Stimulated activated naive CD4-positive, alpha-beta T cell (primary cell): Measurements from ENCODE around the gene SSBP3.
"Not testable (repeated sequence)": the region's sequence is repeated elsewhere in the genome, so short reads cannot be mapped to it uniquely, and the experiment has no call there.

ENCODE experiments used
- DNase-seq, 6 experiments: peaks; one replicate each; lab custom pipeline; 2025; lab: John Stamatoyannopoulos, UW

Gene SSBP3

DNA sequence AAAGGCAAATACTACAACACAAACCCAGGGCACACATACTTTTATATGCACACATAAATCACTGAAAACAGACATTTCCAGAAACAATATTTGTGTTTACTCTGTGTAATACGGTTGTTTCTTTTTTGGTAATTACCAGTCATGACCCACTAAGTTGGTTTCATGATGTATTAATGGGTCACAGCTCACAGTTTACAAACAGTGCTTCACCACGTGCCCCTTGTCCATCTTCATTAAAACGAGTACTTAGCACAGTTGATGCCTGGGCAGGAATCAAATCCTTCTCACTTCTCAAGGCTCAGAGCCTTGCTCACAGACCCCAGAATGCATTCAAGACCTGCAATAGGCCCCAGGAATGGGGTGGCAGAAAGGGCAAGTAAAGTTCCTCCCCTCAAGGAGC lies 13.8 kb downstream of the SSBP3 start:
- no peak for DNase-seq

DNA sequence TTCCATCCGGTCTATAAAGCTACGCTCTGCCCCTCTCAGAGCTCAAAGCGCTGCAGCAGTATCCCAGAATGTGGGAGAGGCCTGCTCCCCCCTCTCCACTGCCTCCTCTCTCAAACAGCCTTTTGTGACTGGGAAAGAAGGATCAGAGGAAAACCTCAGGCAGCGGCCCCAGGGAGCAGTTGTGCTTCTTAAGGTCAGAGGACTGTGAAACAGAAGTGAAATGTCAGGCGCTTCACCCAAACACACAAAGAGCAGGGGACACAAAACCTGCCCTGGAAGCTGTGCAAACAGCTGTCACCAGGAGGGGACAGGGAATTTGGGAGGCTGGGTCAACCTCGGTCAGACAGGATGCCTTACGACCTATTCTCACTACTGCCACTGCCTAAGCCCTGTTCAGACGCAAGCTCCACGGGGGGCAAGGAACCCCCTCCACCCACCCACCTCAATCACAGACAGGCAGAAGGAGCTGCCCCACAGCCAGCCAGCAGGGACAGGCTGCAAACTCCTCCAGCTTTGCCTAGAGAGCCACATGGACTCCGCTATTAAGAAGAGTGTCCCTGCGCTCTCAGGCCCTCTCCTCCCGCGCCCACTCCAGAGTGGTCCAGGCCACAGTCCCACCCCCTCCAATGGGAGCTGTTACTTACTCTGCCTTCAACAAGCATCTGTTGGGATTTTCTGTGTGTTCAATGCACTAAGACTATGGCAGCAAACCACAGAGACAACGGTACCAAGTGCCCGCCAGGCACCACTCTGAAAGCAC lies 14.6 kb downstream of the SSBP3 start:
- no peak for DNase-seq

DNA sequence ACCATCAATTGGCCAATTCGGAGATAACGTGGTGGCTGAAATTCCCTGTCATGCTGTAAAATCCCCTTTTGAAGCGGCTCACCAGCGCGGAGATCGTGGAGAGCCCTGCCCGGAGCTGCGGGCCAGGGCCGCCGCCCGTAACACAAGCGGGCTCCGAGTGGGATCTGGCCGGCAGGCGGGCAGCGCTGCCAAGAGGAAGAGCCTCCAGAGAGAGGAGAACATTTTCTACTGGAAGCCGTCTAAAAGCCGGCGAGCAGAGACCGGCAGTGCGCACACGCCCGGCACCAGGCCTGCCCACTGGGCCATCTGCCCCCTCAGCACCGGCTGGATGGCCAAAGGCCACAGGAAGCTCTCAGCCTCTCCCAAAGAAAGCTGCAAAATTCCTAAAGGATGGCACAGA lies 15.5 kb downstream of the SSBP3 start:
- DNase-seq = no peak

DNA sequence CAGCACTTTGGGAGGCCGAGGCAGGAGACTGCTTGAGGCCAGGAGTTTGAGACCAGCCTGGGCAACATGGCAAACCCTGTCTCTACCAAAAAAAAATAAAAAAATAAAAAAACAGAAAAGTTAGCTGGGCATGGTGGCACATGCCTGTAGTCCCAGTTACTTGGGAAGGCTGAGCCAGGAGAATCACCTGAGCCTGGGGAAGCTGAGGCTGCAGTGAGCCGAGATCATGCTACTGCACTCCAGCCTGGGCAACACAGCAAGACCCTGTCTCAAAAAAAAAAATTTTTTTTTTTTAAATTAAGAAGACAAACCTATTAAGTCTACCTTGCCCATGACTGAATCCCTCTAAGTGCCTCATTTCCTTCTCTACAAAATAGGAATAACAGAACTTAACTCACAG lies 16.6 kb downstream of the SSBP3 start:
- DNase-seq = not testable (repeated sequence)

DNA sequence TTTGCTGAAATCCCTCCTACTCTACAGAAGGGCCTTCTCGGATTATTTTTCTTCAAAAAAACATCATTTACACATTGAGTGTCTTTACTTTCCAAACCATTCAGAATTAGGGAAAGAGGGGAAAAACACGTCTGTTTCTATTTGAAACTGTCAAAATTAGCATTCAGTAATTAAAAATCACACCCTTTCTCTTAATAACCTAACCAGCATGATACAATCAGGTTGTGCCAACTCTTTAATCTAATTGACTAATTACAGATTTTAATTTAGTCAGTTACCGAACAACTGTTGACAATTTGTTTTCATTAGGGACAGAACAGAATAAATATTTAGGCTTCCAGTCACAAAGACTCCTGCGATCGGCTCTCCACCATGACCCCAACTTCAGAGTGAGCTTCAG lies 18.8 kb downstream of the SSBP3 start:
- no peak for DNase-seq

DNA sequence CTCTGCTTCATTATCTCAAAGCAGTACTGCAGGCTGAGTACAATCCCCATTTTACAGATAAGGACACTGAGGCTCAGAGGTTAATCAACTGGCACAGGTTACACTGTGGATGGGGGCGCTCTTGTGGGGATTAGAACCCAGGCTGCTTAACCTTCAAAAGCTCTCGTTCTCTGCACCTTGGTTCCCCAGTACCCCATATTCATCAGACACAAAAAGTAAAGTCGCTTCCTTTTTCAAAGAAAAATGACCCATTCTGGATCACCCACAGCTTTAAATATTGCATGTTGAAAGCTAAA lies 20.5 kb downstream of the SSBP3 start:
- no peak for DNase-seq

DNA sequence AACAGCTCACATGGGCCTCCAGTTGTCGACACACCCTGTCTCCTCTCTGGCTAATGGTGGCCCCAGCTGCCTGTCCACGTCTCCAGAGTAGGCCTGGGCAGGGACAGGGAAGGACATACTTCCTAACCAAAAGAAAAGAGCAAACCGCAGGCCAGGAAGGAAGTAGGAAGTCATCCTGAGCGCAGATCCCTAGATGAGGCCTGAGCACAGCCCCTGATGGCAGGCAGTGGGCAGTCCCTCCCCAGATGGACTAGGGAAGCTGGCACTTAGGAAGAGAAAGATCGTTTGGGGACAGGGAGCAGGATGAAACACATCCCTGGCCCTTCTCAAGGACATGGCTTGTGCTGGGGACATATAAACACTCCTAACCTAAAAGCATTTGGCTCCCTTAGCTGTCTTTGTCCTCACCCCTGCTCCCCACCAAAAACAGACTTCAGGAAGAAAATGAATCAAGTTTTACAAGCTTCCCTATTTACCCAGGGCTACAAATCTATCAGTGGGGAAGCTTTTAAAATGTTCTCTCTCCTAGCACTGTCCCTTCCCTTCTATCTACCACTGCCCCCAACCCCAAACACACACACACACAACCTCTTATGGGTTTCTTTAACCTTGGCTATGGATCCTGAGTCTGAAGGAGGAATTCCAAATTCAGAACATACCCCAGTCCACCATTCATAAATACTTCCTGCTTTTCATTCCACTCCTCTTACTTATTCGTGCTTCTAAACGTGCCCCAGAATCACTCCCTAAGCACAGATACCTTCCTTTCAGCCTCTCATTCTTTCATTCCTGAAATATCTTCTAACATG lies 21.1 kb downstream of the SSBP3 start:
- no peak for DNase-seq

DNA sequence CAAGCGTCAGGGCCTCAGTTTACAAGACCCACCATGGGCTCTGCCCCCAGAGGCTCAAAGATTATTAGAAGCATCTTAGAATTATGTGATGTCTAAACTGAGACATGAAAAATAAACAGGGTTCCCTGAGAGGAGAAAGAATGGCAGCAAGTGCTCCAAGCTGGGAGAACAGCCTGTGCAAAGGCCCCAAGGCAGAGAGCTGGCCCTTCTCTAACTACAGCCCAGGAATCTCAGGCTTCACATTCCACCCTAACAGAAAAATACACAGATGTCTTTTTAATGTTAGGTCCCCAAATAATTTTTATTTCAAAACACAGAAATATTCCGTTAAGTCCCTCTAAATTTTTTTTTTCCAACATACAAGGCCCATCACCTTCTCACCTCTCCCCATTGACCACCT lies 21.7 kb downstream of the SSBP3 start:
- no peak for DNase-seq

DNA sequence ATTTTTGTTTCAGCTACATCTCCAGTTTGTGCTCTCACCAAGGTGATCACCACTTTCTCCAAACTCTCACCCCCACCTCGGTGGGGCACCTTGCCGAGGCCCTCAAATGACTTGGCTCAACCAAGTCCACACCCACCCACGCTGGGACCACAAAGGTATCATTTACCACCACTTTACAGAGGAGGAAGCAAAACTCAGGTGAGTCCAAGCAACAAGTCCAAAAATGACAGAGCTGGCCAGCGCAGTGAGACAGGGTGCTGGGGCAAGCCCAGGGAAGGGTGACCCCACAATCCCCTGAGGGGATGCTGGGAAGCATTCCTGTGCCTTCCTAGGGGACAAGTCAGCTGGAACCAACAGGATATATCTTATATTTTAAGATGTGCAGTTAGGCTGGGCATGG lies 24.7 kb downstream of the SSBP3 start:
- no peak for DNase-seq

DNA sequence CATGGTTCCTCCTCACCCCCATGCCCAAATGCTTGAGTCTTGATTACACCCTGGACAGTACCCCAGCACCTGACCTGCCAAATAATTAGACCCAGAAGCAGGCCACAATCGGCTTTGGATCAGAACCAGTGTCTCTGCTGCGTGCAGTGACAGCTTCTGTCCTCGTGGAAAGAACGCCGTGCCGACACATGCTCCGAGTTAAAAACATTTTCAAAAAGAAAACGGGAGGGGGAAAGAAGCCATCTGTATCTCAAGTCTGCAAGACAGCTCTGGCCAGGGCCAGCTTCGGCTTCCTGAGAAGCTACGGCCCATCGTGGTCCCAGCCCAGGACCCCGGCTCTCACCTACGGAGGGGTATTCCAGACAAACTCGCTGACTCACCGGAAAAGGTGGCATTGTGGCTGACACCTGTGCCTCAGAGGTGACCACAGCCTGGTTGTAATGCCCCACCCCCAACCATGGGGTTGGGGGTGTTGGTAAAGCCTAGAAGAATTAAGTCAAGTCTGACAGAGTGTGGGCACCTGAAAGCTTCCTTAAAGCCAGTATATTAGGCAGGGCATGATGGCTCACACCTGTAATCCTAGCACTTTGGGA lies 25.8 kb downstream of the SSBP3 start:
- DNase-seq = no peak

DNA sequence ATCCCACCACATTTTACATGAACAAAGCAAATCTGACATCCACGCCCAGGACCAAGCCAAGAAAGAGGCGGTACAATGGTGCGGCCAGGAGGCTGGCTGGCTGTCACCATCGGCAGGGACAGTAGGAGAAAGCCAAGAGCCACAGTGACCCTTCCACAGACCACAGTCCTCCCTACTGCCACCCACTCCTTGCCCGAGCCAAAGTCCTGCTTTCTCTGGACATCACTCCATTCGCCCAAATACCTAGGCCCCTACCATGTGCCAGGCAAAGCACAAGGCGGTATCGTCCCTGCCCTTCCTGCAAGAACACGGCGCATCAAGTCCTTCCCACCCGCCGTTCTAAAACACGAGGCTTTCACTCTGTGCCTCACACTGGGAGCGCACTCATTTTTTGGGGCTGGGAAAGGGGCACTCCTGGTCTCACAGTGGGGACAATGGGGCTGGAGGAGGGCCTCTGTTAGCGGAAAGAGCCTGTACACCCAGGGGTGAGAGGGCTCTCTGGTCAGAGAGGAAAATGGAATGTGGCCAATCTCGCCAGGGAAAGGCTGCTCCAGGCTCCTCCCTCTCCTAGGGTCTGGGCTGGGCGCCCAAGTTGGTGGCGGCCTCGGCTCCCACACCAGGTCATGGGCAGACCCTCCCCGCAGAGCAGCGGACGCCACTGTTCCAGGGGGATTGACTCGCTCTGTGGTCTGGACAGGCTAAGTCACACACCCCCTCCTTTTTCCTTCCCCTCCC lies 26.5 kb downstream of the SSBP3 start:
- DNase-seq = no peak

DNA sequence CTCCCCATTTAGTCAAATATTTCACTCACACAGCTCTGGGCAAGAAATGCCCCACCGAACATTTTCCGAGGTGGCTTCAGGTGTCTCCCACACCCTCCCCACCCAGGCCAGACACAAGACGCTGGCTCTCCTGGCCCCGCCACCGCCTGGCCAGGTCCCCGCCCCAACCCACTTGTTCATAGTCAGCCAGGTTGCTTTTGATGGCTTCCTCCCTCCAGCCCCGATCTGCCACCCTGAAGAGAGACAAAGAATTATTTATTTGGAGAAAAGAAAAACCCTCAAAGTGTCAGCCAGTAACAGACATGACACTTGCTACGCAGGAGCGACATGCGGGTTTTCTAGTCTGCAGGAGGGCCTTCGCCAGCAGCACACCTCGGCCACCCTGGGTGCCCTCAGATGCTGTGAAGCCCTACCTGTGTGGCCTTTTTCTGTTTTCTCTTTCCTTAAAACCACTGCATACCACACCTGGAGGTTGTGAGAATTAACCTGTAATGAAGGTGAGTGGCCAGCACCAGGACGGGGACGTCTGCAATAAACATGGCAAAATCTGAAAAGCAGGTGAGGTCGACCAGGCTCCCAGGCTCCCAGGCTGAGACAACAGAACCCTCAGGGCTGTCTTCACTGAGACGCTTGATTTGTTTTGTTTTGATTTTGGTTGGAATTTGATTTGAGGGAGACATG lies 27.2 kb downstream of the SSBP3 start:
- no peak for DNase-seq

DNA sequence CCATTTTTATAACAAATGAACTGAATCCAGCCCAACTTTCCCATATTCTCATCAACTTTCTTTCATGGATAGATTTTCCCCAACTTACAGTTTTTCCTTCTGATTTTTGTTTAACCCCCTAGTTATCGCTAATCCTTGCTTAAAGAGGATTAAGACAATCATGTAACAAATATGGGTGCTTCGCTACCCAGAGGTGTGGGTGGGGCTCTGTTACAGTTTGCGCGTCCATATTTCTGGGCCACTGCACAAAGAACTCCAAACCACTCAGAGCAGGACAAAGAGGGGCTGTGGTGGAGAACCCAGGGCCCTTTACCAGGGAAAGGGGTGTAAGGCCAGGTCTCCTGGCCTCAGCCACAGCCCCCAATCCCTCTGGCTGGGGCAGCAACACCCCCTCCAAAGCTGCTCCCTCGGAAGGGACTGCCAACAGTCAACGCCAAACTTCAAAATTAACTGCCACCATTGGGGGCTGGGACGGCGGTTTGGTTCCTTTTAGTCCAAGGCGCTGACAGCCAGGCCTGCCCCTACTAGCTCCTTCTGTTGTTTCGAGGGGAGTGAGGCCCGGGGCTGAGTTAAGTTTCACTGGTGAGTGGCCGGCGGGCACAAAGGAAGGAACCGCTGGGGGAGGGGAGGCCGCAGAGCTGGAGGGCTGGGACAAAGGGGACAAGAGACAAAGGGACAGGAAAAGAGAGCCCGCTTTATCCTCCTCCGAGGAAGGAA lies 27.9 kb downstream of the SSBP3 start:
- DNase-seq = no peak

DNA sequence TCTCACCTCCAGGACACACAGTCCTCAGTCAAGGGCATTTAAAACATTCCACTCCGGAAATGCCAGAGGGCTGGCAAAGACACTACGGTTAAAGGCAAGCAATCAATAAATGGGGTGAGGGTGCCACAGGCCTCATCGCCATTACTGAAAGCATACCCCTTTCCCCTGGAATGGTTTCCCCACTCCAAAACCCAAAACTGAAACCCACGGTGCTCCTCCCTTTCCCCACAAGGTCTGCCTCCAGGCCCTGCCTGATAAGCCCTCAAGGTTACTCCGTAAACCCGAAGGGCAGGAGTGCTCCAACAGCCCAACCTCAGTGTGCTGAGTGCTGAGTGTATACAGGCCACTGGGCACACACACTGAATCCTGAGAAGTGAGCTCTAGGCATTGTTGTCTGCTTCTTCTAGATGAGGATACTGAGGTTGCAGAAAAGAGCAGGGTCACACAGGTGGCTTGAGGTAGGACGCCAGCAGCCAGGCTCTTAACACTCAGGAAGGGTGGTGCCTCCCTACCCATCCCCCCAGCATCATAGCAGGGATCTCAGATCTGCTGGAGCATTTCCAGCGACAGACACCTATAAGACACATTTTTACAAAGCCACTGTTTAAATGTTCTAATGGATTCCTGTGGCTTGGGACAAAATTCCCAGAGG lies 29.0 kb downstream of the SSBP3 start:
- no peak for DNase-seq

DNA sequence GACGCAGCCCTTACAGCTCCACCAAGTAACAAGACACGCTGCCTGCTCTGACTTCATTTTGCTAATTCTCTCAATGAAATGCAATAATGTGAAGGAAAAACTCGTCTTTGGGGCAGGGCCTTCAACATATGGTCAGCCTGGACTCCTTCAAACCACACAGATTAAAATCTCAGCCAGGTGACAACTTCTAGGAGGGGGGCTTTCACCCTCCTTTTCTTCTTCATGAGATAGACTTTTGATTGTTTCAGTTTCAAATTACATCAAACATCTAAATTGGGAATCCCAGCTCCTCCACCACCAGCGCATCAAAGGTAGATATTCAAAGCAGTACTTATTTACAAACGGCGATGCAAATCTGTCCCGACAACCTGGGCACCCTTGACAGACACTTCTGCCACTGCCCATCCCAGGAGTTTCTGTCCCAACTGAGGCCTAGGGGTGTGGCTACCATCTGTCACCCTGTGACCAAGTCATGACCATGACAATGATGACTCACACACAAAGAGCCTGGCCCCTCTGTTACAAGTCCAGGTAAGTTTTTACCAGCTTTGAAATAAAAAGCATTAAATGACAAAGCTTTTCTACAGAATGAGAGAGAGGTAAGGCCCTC lies 29.7 kb downstream of the SSBP3 start:
- peak in 1 of 6 experiments; percentile 13 for DNase-seq

DNA sequence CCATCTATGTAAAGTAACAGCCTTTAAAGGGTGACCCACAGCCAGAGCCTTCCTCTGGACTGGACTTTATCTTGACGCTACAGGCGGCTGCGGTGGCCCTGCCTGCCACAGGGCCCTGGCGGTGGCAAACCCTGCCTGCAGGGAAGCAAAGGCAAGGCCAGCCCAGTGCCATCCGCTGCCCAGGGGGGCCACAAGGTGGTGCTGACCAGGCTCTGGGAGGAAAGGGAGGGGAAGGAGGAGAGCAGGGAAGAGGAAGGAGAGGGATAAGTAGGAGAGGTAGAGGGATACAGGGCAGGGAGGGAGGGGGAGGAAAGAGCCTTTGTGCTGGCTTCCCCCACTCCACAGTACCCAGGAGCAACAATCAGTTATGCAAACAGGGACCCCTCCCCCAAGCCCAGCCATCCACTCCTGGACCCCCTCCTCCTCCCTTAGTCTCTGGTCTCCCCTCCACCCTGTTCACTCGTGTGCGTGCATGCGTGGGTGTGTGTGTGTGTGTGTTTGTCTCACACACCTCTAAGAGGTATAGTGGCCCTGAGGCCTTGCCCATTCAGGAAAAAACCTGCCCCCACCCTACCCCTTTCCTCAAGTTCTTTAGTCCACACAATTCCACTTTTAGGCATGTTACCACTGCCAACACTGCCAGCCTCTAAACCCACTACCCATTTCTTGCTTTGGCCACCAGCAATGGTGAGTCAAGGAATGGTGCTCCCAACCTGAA lies 30.3 kb downstream of the SSBP3 start:
- DNase-seq = no peak

DNA sequence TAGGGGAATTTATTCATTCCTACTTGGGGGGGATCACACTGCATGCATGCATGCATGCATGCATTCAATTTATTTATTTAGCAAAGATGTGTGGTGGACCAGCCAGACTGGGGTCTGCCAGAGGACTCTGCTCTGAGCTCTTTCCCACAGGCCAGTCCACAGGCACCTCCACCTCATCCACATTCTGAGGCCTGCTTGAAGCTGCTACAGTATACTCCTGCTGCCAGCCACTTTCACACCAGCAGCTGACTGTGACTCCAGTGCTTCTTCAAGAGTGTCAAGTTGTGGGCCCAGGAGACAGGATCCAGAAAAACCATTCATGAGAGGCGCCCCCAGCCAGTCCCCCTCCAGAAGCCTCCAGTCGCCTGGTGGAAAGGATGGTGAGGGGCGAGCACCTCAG lies 30.9 kb downstream of the SSBP3 start:
- DNase-seq = no peak

DNA sequence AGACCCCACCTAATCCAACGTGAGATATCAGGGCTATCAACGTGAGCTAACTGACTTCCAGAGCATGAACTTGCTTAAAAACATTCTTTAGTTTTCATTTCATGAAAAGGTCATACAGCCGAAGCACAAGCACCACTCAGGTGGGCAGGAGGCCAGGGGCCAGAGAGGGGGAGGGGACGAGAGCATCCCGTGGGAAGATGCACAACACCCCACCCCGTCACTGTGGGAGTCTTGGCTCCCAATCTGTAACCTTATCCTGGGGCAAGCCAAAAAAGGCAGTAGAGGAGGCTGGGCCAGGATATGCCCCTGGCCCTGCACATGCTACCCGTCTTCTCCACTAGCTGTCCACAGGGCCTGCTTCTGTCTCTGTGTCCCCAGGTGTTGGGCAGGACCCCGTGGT lies 31.4 kb downstream of the SSBP3 start:
- no peak for DNase-seq

DNA sequence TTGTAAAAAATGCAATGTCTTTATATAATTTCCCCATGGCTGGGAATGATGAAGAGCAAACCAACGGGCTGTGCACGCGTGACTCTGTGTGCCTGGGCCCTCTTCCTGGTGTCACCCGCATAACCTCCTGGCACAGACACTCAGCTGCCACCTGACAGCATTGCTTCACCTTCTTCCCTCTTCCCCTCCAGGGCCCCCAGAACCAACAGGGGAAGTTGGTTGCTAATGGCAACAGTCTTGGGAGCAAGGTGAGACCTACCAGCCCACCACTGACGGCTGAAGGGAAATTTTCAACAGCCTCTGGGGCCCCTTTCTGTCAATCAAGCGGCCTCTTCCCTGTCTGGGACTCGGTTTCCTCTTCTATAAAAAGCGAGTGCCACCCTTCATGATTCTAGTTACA lies 33.2 kb downstream of the SSBP3 start:
- DNase-seq = no peak

DNA sequence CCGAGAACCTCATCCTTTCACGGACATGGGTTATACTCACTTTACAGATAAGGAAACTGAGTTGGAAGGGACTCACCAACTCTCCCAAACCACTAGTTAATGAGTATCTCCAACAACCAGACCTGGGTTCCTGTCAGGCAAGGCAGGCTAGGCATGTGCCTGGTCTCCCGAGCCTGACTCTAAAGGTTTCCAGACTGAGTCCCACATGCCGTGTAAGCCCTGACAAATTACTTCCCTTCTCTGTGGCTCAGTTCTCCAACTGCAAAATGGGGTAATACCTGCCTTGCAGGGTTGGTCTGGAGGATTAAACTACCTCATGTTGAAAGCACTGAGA lies 34.3 kb downstream of the SSBP3 start:
- DNase-seq = no peak
